ENCODE results near the gene SLC11A1.

The SLC11A1 gene

GRCh38 chr2:218387369-218388194 lies 5.5 kb downstream of the SLC11A1 start:
- no peaks in the 10 kb centered on the region for H3K36me3 ChIP-seq (ENCODE audit: control insufficient read depth, insufficient read depth, low read length)
- H3K27me3 ChIP-seq (ENCODE audit: control insufficient read depth, insufficient read depth, low read length) = no peaks in the 10 kb centered on the region
- H3K4me1 ChIP-seq (ENCODE audit: control insufficient read depth, insufficient read depth, low read length) = peaks cover 5% of the 10 kb centered on the region
- peak overlapping the region; percentile 45 for H3K4me3 ChIP-seq (ENCODE audit: low read length)
- H3K9ac ChIP-seq (ENCODE audit: low read length) = no peak overlapping the region
- H3K27ac ChIP-seq (ENCODE audit: low read depth, low read length) = no peak overlapping the region

GRCh38 chr2:218389333-218390150 lies 7.5 kb downstream of the SLC11A1 start:
- Histone ChIP-seq H3K27ac (ENCODE audit: low read depth, low read length) (no peak overlapping the region), H3K27me3 (ENCODE audit: control insufficient read depth, insufficient read depth, low read length) (no peaks in the 10 kb centered on the region), H3K9ac (ENCODE audit: low read length) (no peak overlapping the region), H3K4me3 (ENCODE audit: low read length) (no peak overlapping the region), H3K4me1 (ENCODE audit: control insufficient read depth, insufficient read depth, low read length) (peaks cover 5% of the 10 kb centered on the region), H3K36me3 (ENCODE audit: control insufficient read depth, insufficient read depth, low read length) (no peaks in the 10 kb centered on the region)

GRCh38 chr2:218391202-218391601 lies 9.1 kb downstream of the SLC11A1 start:
- no peaks in the 10 kb centered on the region for H3K36me3 ChIP-seq (ENCODE audit: control insufficient read depth, insufficient read depth, low read length)
- H3K27ac ChIP-seq (ENCODE audit: low read depth, low read length) = no peak overlapping the region
- H3K4me1 ChIP-seq (ENCODE audit: control insufficient read depth, insufficient read depth, low read length) = peaks cover 5% of the 10 kb centered on the region
- H3K27me3 ChIP-seq (ENCODE audit: control insufficient read depth, insufficient read depth, low read length) = no peaks in the 10 kb centered on the region
- H3K9ac ChIP-seq (ENCODE audit: low read length) = no peak overlapping the region
- no peak overlapping the region for H3K4me3 ChIP-seq (ENCODE audit: low read length)

GRCh38 chr2:218392459-218392858 lies 10.4 kb downstream of the SLC11A1 start:
- Histone ChIP-seq H3K4me3 (ENCODE audit: low read length) (no peak overlapping the region), H3K27ac (ENCODE audit: low read depth, low read length) (no peak overlapping the region), H3K27me3 (ENCODE audit: control insufficient read depth, insufficient read depth, low read length) (no peaks in the 10 kb centered on the region), H3K36me3 (ENCODE audit: control insufficient read depth, insufficient read depth, low read length) (no peaks in the 10 kb centered on the region), H3K9ac (ENCODE audit: low read length) (no peak overlapping the region), H3K4me1 (ENCODE audit: control insufficient read depth, insufficient read depth, low read length) (peaks cover 6% of the 10 kb centered on the region)

GRCh38 chr2:218392891-218393462 lies 10.9 kb downstream of the SLC11A1 start:
- Histone ChIP-seq H3K9ac (ENCODE audit: low read length) (no peak overlapping the region), H3K4me3 (ENCODE audit: low read length) (no peak overlapping the region), H3K27ac (ENCODE audit: low read depth, low read length) (no peak overlapping the region), H3K36me3 (ENCODE audit: control insufficient read depth, insufficient read depth, low read length) (no peaks in the 10 kb centered on the region), H3K4me1 (ENCODE audit: control insufficient read depth, insufficient read depth, low read length) (peaks cover 6% of the 10 kb centered on the region), H3K27me3 (ENCODE audit: control insufficient read depth, insufficient read depth, low read length) (no peaks in the 10 kb centered on the region)

- no peaks in the 10 kb centered on the region for H3K36me3 ChIP-seq (ENCODE audit: control insufficient read depth, insufficient read depth, low read length)
- no peak overlapping the region for H3K9ac ChIP-seq (ENCODE audit: low read length)
- H3K4me3 ChIP-seq (ENCODE audit: low read length) = no peak overlapping the region
- no peak overlapping the region for H3K27ac ChIP-seq (ENCODE audit: low read depth, low read length)
- H3K27me3 ChIP-seq (ENCODE audit: control insufficient read depth, insufficient read depth, low read length) = no peaks in the 10 kb centered on the region
- H3K4me1 ChIP-seq (ENCODE audit: control insufficient read depth, insufficient read depth, low read length) = peaks cover 6% of the 10 kb centered on the region
Observed at GRCh38 chr2:218393750-218394290, 11.7 kb downstream of the SLC11A1 start.

- H3K4me1 ChIP-seq (ENCODE audit: control insufficient read depth, insufficient read depth, low read length) = peaks cover 6% of the 10 kb centered on the region
- H3K36me3 ChIP-seq (ENCODE audit: control insufficient read depth, insufficient read depth, low read length) = no peaks in the 10 kb centered on the region
- no peak overlapping the region for H3K4me3 ChIP-seq (ENCODE audit: low read length)
- H3K27me3 ChIP-seq (ENCODE audit: control insufficient read depth, insufficient read depth, low read length) = no peaks in the 10 kb centered on the region
- no peak overlapping the region for H3K9ac ChIP-seq (ENCODE audit: low read length)
- no peak overlapping the region for H3K27ac ChIP-seq (ENCODE audit: low read depth, low read length)
Observed at GRCh38 chr2:218394298-218395089, 12.4 kb downstream of the SLC11A1 start.

GRCh38 chr2:218395090-218395444 lies 13.0 kb downstream of the SLC11A1 start:
- no peak overlapping the region for H3K9ac ChIP-seq (ENCODE audit: low read length)
- H3K27me3 ChIP-seq (ENCODE audit: control insufficient read depth, insufficient read depth, low read length) = no peaks in the 10 kb centered on the region
- H3K36me3 ChIP-seq (ENCODE audit: control insufficient read depth, insufficient read depth, low read length) = no peaks in the 10 kb centered on the region
- peaks cover 6% of the 10 kb centered on the region for H3K4me1 ChIP-seq (ENCODE audit: control insufficient read depth, insufficient read depth, low read length)
- no peak overlapping the region for H3K4me3 ChIP-seq (ENCODE audit: low read length)
- H3K27ac ChIP-seq (ENCODE audit: low read depth, low read length) = no peak overlapping the region

- H3K27ac ChIP-seq (ENCODE audit: low read depth, low read length) = peak overlapping the region; percentile 100
- H3K4me3 ChIP-seq (ENCODE audit: low read length) = peak overlapping the region; percentile 81
- no peak overlapping the region for H3K9ac ChIP-seq (ENCODE audit: low read length)
- no peaks in the 10 kb centered on the region for H3K27me3 ChIP-seq (ENCODE audit: control insufficient read depth, insufficient read depth, low read length)
- H3K4me1 ChIP-seq (ENCODE audit: control insufficient read depth, insufficient read depth, low read length) = peaks cover 6% of the 10 kb centered on the region
- H3K36me3 ChIP-seq (ENCODE audit: control insufficient read depth, insufficient read depth, low read length) = no peaks in the 10 kb centered on the region
Observed at GRCh38 chr2:218395456-218395825, 13.4 kb downstream of the SLC11A1 start.

- H3K27ac ChIP-seq (ENCODE audit: low read depth, low read length) = peak overlapping the region; percentile 100
- H3K4me1 ChIP-seq (ENCODE audit: control insufficient read depth, insufficient read depth, low read length) = peaks cover 7% of the 10 kb centered on the region
- no peaks in the 10 kb centered on the region for H3K36me3 ChIP-seq (ENCODE audit: control insufficient read depth, insufficient read depth, low read length)
- peak overlapping the region; percentile 85 for H3K9ac ChIP-seq (ENCODE audit: low read length)
- H3K4me3 ChIP-seq (ENCODE audit: low read length) = peak overlapping the region; percentile 81
- H3K27me3 ChIP-seq (ENCODE audit: control insufficient read depth, insufficient read depth, low read length) = no peaks in the 10 kb centered on the region
Observed at GRCh38 chr2:218395826-218396687, 14.0 kb downstream of the SLC11A1 start.

GRCh38 chr2:218396688-218397462 lies 14.8 kb downstream of the SLC11A1 start:
- Histone ChIP-seq H3K4me3 (ENCODE audit: low read length) (peak overlapping the region; percentile 81), H3K9ac (ENCODE audit: low read length) (peak overlapping the region; percentile 73), H3K27me3 (ENCODE audit: control insufficient read depth, insufficient read depth, low read length) (no peaks in the 10 kb centered on the region), H3K27ac (ENCODE audit: low read depth, low read length) (peak overlapping the region; percentile 100), H3K36me3 (ENCODE audit: control insufficient read depth, insufficient read depth, low read length) (peaks cover 3% of the 10 kb centered on the region), H3K4me1 (ENCODE audit: control insufficient read depth, insufficient read depth, low read length) (peaks cover 15% of the 10 kb centered on the region)

Measured in rectal smooth muscle tissue (tissue), 1 donor.